HCT116 (cell line): ENCODE data around the gene TMEM52B. TPM values are rescaled to one million over a fixed set of nuclear protein-coding genes. Genes with fewer than 3 reads are reported as not detected.

Experiments
- ATAC-seq: fragments of 200-7000 bp; cut with Tn5 transposase; 2 replicates; pipeline ENCODE4 v1.9.1; 2020; ENCODE audit warnings: mild to moderate bottlenecking, moderate library complexity
- BruUV-seq: library from RNA; stranded (reverse); fragments of 400-500 nt; replicated peaks from 2 replicates; lab custom pipeline; 2021; lab: Mats Ljungman, UMichigan
- CTCF ChIA-PET: fragments of 300-600 bp; sonication (Branson Sonifier 250); formaldehyde crosslinking; loops from one replicate; lab custom pipeline; 2021; ENCODE audit warnings: antibody characterized with exemption; lab: Charles Lee
- POLR2A ChIA-PET: fragments of 300-600, 350-600 bp; sonication (Branson Sonifier 250); formaldehyde crosslinking; loops from one replicate; lab custom pipeline; 2021; ENCODE audit warnings: antibody characterized with exemption; lab: Charles Lee
- RAD21 ChIA-PET, 2 experiments: fragments of 300-600 bp; sonication (Branson Sonifier 250); formaldehyde crosslinking; loops; one replicate each; lab custom pipeline; 2023; ENCODE audit warnings: low total read pairs in 2 of 2; ENCODE audit not compliant: uncharacterized antibody in 2 of 2, unreplicated experiment in 2 of 2, low non-redundant PET in 1 of 2; lab: Charles Lee
- DNase-seq: peaks from one replicate; pipeline ENCODE4 v3.0.0-alpha.2; 2010; ENCODE audit warnings: low read depth, low spot score
- H2AFZ ChIP-seq: fragments of 200-600 bp; shearing (Covaris generic), sonication (generic); 2 replicates; pipeline ENCODE4 v1.6.1; 2017; ENCODE audit warnings: low read depth, mixed run types, mixed read lengths, antibody characterized with exemption, low read length; ENCODE audit not compliant: poor library complexity, severe bottlenecking
- H3K27ac ChIP-seq: 2 replicates; pipeline ENCODE4 v1.5.1; 2012; ENCODE audit warnings: low read depth, low read length
- H3K27me3 ChIP-seq: fragments of 200-600 bp; sonication (generic); 2 replicates; pipeline ENCODE4 v1.6.1; 2016; ENCODE audit warnings: mixed run types, low read length, mixed read lengths; ENCODE audit not compliant: insufficient read depth
- H3K36me3 ChIP-seq, 2 experiments: fragments of 200-500 bp in 1 of 2; fragments of 200-600 bp in 1 of 2; sonication (Bioruptor generic) in 1 of 2; sonication (generic) in 1 of 2; 2 replicates each; pipeline versions ENCODE4 v1.5.1 to v1.6.1; 2014 to 2016; ENCODE audit warnings: low read length in 2 of 2, inconsistent platforms in 1 of 2, mixed read lengths in 1 of 2, mixed run types in 1 of 2; ENCODE audit not compliant: insufficient read depth in 2 of 2, control insufficient read depth in 1 of 2
- H3K4me1 ChIP-seq, 2 experiments: fragments of 200-600 bp in 1 of 2; sonication (generic) in 1 of 2; 2 replicates each; pipeline versions ENCODE4 v1.5.1 to v1.6.1; 2012 to 2017; ENCODE audit warnings: low read length in 2 of 2, inconsistent platforms in 1 of 2, mild to moderate bottlenecking in 1 of 2, mixed read lengths in 1 of 2, mixed run types in 1 of 2, moderate library complexity in 1 of 2; ENCODE audit not compliant: insufficient read depth in 2 of 2, control insufficient read depth in 1 of 2
- H3K4me2 ChIP-seq: fragments of 200-600 bp; sonication (generic); 2 replicates; pipeline ENCODE4 v1.6.1; 2017; ENCODE audit warnings: mixed run types, low read length, mixed read lengths
- H3K4me3 ChIP-seq, 2 experiments: fragments of 200-600 bp in 1 of 2; sonication (generic) in 1 of 2; replicated peaks in 1 of 2; 2 replicates each; pipeline ENCODE4 v1.5.1; 2011 to 2016; ENCODE audit warnings: low read length in 2 of 2, control low read depth in 1 of 2, low read depth in 1 of 2, mild to moderate bottlenecking in 1 of 2, mixed read lengths in 1 of 2, mixed run types in 1 of 2
- H3K79me2 ChIP-seq: fragments of 200-600 bp; sonication (generic); 2 replicates; pipeline ENCODE4 v1.6.1; 2017; ENCODE audit warnings: mild to moderate bottlenecking, mixed run types, low read length, moderate library complexity, mixed read lengths; ENCODE audit not compliant: insufficient read depth
- H3K9ac ChIP-seq: fragments of 200-600 bp; sonication (generic); 2 replicates; pipeline ENCODE4 v1.6.1; 2016; ENCODE audit warnings: low read length, mixed read lengths
- H3K9me2 ChIP-seq: fragments of 200-600 bp; sonication (generic), shearing (Covaris generic); 2 replicates; pipeline ENCODE4 v1.6.1; 2017; ENCODE audit warnings: mixed run types, mild to moderate bottlenecking, moderate library complexity; ENCODE audit not compliant: insufficient read depth
- H3K9me3 ChIP-seq, 2 experiments: fragments of 200-500 bp in 1 of 2; fragments of 200-600 bp in 1 of 2; sonication (Bioruptor generic) in 1 of 2; sonication (generic) in 1 of 2; 2 replicates each; pipeline ENCODE4 v1.6.1; 2014 to 2017; ENCODE audit warnings: low read length in 2 of 2, mixed read lengths in 2 of 2, inconsistent platforms in 1 of 2, low read depth in 1 of 2, mild to moderate bottlenecking in 1 of 2, mixed run types in 1 of 2, moderate library complexity in 1 of 2; ENCODE audit not compliant: control insufficient read depth in 1 of 2, insufficient read depth in 1 of 2
- H4K20me1 ChIP-seq: fragments of 200-600 bp; sonication (generic), shearing (Covaris generic); 2 replicates; pipeline ENCODE4 v1.6.1; 2017; ENCODE audit warnings: mixed run types, mild to moderate bottlenecking, moderate library complexity; ENCODE audit not compliant: insufficient read depth
- ATF3 ChIP-seq: IDR thresholded peaks from 2 replicates; pipeline ENCODE4 v1.6.1; 2012
- CBX3 ChIP-seq: IDR thresholded peaks from 2 replicates; pipeline ENCODE4 v1.6.1; 2012; ENCODE audit warnings: low read depth
- CEBPB ChIP-seq: IDR thresholded peaks from 2 replicates; pipeline ENCODE4 v1.6.1; 2012; ENCODE audit warnings: low read depth
- EGR1 ChIP-seq: IDR thresholded peaks from 2 replicates; pipeline ENCODE4 v1.6.1; 2012; ENCODE audit warnings: low read depth
- ELF1 ChIP-seq: IDR thresholded peaks from 2 replicates; pipeline ENCODE4 v1.6.1; 2012; ENCODE audit warnings: low read depth, borderline replicate concordance
- EZH2 ChIP-seq: fragments of 200-600 bp; sonication (generic); IDR thresholded peaks from 2 replicates; pipeline ENCODE4 v1.6.1; 2017; ENCODE audit warnings: antibody characterized with exemption, mixed run types
- EZH2phosphoT487 ChIP-seq: fragments of 200-600 bp; IDR thresholded peaks from 2 replicates; pipeline ENCODE4 v1.6.1; 2018; ENCODE audit warnings: antibody characterized with exemption, borderline replicate concordance
- FOSL1 ChIP-seq: IDR thresholded peaks from 2 replicates; pipeline ENCODE4 v1.6.1; 2012; ENCODE audit warnings: low read depth
- MAX ChIP-seq: IDR thresholded peaks from 2 replicates; pipeline ENCODE4 v1.6.1; 2012
- POLR2A ChIP-seq: IDR thresholded peaks from 2 replicates; pipeline ENCODE4 v1.7.0; 2011; ENCODE audit warnings: borderline replicate concordance; ENCODE audit not compliant: insufficient read depth, insufficient read length; ENCODE audit errors: extremely low read depth
- POLR2AphosphoS5 ChIP-seq: IDR thresholded peaks from 2 replicates; pipeline ENCODE4 v1.6.1; 2011; ENCODE audit warnings: mild to moderate bottlenecking, low read depth, low read length, moderate library complexity
- RAD21 ChIP-seq: IDR thresholded peaks from 2 replicates; pipeline ENCODE4 v1.6.1; 2012; ENCODE audit warnings: low read depth, mild to moderate bottlenecking
- SIN3A ChIP-seq: IDR thresholded peaks from 2 replicates; pipeline ENCODE4 v1.6.1; 2012; ENCODE audit warnings: low read depth
- SP1 ChIP-seq: IDR thresholded peaks from 2 replicates; pipeline ENCODE4 v1.6.1; 2012; ENCODE audit warnings: low read depth
- SRF ChIP-seq: IDR thresholded peaks from 2 replicates; pipeline ENCODE4 v1.6.1; 2012; ENCODE audit warnings: low read depth
- TCF7L2 ChIP-seq: IDR thresholded peaks from 2 replicates; pipeline ENCODE4 v1.7.0; 2011; ENCODE audit warnings: borderline replicate concordance, inconsistent platforms; ENCODE audit not compliant: insufficient read depth, insufficient read length; ENCODE audit errors: extremely low read depth
- YY1 ChIP-seq: IDR thresholded peaks from 2 replicates; pipeline ENCODE4 v1.6.1; 2011; ENCODE audit warnings: low read length, low read depth, moderate library complexity, mild to moderate bottlenecking; ENCODE audit not compliant: insufficient replicate concordance; ENCODE audit errors: extremely low read depth
- ZFX ChIP-seq: fragments of 450-650 bp; IDR thresholded peaks from 2 replicates; pipeline ENCODE4 v1.6.1; 2017
- ZNF274 ChIP-seq: fragments of 200-500 bp; sonication (Bioruptor generic); IDR thresholded peaks from 2 replicates; pipeline ENCODE4 v1.6.1; 2014; ENCODE audit warnings: mild to moderate bottlenecking, low read depth, low read length, inconsistent platforms
- intact Hi-C: fragments of 100-400 bp; cut with micrococcal nuclease; formaldehyde crosslinking; loops from 2 replicates; pipeline ENCODE4 v1.10.0; 2022
- total RNA-seq: library from RNA; stranded (reverse); gene quantifications from one replicate; pipeline ENCODE4 v1.2.1, GENCODE V29; 2021; ENCODE audit not compliant: unreplicated experiment
- TF ChIP-seq, protein P1 (sequence below): IDR thresholded peaks from 2 replicates; pipeline ENCODE4 v1.6.1; 2012; ENCODE audit warnings: low read depth

TMEM52B gene
- total RNA-seq, 1 experiment from 2014 or later: not detected

DNA sequence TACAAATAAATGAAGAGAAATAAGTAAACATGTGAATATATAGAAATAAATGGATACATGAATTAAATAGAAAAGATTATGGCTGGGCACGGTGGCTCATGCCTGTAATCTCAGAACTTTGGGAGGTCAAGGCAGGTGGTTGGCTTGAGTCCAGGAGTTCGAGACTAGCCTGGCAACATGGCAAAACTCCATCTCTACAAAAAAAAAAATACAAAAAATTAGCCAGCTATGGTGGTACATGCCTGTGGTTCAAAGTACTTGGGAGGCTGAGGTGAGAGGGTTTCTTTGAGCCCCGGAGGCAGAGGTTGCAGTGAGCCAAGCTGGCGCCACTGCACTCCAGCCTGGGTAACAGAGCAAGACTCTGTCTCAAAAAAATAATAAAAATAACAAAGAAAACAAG lies 43.7 kb upstream of the TMEM52B start:
- POLR2A ChIA-PET: no interaction called here
- H3K4me1 ChIP-seq: peaks cover 0 to 3% of the 10 kb centered on the region in 2 experiments; a peak in 1 of 4 replicates
- no TSS peak for BruUV-seq

More for the DNA sequence above, 43.7 kb upstream of the TMEM52B start:
- no peaks in the 10 kb centered on the region for H4K20me1 ChIP-seq
- H2AFZ ChIP-seq: no peak overlapping the region
- ATAC-seq (no peak), DNase-seq (no peak)
- H3K9me3 ChIP-seq: no peaks in the 10 kb centered on the region
- H3K79me2 ChIP-seq: no peaks in the 10 kb centered on the region
- no peak for TF ChIP-seq RAD21
- no peak for TF ChIP-seq MAX
- TF ChIP-seq ZFX: no peak
- TF ChIP-seq CEBPB: no peak
- no peak for TF ChIP-seq EZH2
- no peak for TF ChIP-seq EGR1
- TF ChIP-seq, protein P1, sequence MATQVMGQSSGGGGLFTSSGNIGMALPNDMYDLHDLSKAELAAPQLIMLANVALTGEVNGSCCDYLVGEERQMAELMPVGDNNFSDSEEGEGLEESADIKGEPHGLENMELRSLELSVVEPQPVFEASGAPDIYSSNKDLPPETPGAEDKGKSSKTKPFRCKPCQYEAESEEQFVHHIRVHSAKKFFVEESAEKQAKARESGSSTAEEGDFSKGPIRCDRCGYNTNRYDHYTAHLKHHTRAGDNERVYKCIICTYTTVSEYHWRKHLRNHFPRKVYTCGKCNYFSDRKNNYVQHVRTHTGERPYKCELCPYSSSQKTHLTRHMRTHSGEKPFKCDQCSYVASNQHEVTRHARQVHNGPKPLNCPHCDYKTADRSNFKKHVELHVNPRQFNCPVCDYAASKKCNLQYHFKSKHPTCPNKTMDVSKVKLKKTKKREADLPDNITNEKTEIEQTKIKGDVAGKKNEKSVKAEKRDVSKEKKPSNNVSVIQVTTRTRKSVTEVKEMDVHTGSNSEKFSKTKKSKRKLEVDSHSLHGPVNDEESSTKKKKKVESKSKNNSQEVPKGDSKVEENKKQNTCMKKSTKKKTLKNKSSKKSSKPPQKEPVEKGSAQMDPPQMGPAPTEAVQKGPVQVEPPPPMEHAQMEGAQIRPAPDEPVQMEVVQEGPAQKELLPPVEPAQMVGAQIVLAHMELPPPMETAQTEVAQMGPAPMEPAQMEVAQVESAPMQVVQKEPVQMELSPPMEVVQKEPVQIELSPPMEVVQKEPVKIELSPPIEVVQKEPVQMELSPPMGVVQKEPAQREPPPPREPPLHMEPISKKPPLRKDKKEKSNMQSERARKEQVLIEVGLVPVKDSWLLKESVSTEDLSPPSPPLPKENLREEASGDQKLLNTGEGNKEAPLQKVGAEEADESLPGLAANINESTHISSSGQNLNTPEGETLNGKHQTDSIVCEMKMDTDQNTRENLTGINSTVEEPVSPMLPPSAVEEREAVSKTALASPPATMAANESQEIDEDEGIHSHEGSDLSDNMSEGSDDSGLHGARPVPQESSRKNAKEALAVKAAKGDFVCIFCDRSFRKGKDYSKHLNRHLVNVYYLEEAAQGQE: no peak
- TF ChIP-seq EZH2phosphoT487: no peak
- no peak for TF ChIP-seq ATF3
- TF ChIP-seq YY1: no peak
- TF ChIP-seq POLR2A: no peak
- no peak for TF ChIP-seq TCF7L2
- no peak for TF ChIP-seq ELF1
- no peak for TF ChIP-seq CBX3
- no peak for TF ChIP-seq SIN3A
- no peak for TF ChIP-seq POLR2AphosphoS5
- TF ChIP-seq ZNF274: no peak
- TF ChIP-seq SP1: no peak
- TF ChIP-seq FOSL1: no peak
- no peak for TF ChIP-seq SRF
- H3K27me3 ChIP-seq: peaks cover 3% of the 10 kb centered on the region; the same call in 1 of the 2 replicates
- H3K4me2 ChIP-seq: no peak overlapping the region
- CTCF ChIA-PET: interaction anchor here (0.9 to 2.2 kb wide), 2 partner anchors 384 to 386 kb away, joined by 4 to 7 read pairs; no protein-coding TSS in a partner anchor
- H3K27ac ChIP-seq: no peak overlapping the region
- intact Hi-C loops: no loop called here
- H3K9ac ChIP-seq: no peak overlapping the region
- RAD21 ChIA-PET: no interaction called here
- no peaks in the 10 kb centered on the region for H3K9me2 ChIP-seq
- H3K4me3 ChIP-seq: no peak overlapping the region
- no peaks in the 10 kb centered on the region for H3K36me3 ChIP-seq
